Activated T-cell treated with anti-CD3 and anti-CD28 coated beads, Interleukin-2, amount 50 U/mL, for 1 hour (primary cell): ENCODE measurements around the gene KCNMA1.
"Not testable (repeated sequence)": the region's sequence is repeated elsewhere in the genome, so short reads cannot be mapped to it uniquely, and the experiment has no call there.

Experiments used
- DNase-seq: peaks from one replicate; pipeline ENCODE4 v3.0.0-alpha.2; 2020

The KCNMA1 gene

DNA sequence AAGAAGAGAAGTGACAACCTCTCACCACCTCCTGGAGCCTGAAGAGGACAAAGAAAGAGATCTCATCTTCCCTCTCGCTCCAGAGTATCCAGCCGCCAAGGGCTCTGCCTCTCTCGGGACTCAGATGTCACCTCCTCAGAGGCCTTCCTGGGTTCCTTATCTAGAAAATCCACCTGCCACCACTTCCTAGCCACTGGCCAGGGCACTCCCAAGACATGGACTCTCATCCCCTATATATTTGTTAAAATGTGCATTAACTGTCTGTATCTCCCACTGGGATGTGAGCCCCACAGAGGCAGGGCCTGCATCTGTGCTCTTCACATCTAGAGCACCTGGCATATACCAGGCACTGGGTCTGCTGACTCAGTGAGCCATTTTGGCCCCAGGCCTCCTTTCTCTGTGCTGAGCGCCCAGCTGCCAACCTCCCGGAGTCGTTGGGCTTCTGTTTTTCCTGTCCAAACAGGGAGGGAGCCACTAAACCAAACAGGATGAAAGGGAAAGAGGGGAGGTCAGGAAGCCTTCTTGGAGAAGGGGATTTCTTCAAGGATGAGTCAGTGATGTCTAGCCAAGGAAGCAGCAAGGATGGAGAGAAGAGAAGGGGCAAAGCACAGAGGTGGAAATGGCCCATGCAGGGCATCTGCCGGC, 58.9 kb downstream of the KCNMA1 start:
- DNase-seq, result no peak

DNA sequence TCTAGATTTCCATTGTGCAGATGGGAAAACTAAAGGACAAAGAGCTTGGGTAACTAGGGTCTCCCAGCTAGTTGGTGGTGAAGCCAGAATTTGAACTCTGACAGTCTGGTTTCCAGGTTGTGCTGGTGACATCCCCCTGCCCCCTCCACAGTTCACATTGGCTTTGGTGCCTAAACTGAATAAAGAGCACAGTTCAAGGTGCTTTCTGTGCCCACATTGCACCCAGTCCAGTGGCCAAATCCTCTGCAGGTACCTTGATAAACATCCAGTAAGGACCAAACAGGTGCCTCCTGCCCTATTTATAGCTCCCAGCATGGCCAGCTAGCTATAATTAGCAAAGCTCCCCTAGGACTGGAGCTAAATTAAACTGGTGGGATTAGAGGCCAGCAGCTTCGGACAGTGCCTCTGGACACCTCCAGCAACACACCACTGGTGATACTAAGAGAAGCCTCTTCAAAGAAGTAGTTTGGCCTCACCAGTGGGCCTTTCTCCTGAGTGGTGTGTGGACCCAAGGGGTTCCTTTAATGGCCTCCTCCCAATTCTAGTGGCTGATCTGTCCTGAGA, 59.9 kb downstream of the KCNMA1 start:
- no peak for DNase-seq

DNA sequence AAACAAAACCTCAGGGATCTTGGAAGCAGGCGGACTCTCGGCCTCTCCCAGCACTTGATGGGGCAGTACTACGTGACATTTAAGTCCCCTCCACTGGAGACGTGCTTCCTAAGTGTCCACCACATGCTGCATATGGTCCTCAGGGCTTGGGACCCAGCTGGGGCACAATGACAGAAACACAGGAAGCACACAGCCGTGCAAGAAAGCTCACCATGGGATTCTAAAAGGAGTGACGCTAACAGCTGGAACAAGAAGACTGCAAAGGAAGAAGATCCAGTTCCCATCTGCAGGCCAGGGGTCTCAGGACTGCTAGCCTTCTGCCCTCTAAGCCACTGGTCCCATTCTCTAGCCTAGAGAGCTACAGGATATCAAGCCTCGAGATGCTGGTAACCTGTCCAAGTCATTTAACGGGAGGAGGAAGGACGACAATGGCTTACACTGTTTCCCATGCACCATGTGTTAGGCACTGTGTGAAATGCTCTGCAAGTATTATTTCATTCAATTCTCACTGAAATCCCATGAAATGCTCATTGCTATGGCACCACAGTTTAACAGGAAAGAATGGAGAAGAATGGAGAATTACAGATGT, 61.1 kb downstream of the KCNMA1 start:
- no peak for DNase-seq

DNA sequence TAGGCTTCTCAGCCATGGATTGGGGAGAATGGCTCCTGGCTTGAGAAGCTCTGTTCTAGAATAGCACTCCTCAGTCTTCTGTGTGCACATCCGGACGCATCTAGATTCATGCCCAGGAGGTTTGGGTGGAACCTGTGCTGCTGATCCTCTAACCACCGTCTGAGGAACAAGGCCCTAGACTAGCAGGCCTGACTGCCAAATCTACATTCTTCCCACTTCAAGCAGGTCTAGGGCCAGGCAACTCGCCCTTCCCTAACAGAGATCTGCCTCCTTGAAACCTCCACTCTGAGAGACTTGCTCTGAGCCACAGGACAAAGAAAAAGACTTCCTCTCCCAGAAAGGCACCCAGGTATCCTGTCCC, 61.6 kb downstream of the KCNMA1 start:
- DNase-seq, result no peak

DNA sequence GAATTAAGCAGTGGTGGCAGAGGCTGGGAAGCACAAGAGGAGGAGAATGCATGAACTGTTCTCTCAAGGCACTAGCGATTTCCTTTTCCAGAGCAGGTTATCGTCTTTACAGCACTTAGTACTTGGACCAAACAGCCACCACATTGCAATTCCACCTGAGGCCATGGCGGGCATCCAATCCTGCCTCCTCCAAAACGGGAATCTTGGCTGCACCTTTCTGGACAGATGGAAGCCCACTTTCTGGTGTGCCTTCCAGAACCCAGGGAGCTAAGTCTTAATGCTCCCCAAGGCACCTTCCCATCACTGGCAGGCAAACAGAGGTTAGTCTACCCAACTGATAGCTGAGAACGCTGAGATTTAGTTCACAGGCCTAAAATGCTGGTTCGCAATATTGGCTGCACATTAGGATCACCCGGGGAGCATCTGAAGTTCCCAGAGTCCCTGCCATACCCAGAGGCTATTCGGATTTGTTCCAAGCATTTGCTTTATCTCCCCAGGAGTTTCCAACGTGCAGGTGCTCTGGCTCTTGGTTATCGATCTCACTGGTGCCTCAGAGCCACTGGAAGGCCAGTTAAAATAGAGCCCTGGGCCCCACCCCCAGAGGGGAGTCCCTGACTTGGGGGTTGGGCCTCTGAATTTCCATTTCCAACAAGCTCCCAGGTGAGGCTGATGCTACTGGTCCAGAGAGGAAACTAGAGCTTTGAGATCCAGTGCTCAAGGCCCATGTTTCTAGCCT, 62.2 kb downstream of the KCNMA1 start:
- no peak for DNase-seq

DNA sequence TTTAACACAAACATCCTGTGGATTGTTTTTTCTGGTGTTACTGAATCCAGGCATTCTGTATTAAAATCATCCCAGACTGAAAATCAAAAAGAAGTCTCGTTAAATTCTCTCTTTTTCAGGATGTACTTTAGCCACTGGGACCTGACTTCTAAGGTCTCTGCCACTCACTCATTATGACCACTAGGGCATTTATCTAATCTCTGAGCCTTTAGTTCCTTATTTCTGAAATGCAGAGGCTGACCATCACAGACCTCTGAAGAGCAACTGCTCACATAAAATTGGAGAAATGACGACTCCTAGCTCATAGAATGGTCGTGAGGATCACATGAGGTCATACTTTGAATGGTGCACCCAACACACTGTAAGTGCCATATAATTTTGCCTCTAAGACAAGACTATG, 63.2 kb downstream of the KCNMA1 start:
- no peak for DNase-seq

DNA sequence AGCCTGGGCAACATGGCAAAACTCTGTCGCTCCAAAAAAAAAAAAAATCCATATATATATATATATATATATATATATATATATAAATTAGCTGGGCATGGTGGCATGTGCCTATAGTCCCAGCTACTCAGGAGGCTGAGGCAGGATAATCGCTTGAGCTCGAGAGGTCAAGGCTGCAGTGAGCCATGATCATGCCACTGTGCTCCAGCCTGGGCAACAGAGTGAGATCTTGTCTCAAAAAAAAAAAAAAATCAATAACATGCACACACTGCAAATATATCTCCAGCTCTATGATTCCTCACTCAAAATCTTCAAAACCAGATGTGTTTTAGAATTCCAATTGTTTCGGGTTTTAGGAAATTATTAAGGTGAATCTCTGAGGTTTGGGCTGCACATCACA, 65.1 kb downstream of the KCNMA1 start:
- not testable (repeated sequence) for DNase-seq

DNA sequence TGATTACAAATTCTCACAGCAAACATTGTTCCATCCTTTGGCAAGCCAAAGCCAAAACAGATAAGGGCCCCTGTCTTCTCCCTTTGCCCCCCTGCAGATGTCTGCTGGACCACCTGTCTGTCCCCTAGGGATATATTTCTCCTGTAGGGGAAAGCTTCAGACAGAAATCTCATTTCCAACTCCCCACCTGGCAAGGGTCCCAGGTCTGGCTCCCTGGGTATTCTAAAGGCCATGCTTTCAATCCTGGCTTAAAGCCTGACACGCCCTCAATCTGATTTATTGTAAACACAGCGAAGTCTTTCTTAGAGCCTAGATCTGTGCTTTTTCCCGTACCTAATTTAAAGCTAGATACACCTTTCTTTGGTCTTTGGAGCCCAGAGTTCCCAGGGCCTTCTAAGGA, 66.1 kb downstream of the KCNMA1 start:
- no peak for DNase-seq

DNA sequence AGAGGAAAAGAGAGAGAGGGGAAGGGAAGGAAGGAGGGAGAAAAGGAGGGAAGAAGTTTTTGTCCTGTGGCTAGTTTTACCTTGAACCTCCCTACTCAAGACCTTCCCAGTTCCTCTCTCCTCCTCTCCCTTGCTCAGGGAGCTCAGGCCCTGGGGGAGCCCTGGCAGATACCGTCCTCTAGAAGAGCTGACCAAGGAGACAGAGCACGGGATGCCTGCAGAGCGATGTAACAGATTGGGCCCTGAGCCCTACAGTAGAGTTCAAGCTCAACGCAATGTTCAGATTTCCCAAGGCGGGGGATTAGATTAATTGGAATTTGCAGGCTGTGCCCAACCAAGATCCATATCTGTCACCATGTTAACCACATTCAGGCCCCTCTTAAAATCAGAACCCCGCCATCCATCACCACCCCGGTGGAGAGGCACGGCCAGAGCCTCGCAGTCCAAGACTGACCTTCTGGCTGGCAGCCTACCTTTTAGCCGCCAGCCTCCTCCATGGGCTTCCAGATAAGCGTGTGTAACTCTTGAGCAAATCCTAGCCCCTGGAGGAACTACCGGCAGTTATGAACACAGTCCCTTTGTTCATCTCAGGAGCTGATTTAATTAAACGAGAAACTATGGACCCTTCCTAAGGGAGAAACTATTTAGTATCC, 70.6 kb downstream of the KCNMA1 start:
- no peak for DNase-seq

DNA sequence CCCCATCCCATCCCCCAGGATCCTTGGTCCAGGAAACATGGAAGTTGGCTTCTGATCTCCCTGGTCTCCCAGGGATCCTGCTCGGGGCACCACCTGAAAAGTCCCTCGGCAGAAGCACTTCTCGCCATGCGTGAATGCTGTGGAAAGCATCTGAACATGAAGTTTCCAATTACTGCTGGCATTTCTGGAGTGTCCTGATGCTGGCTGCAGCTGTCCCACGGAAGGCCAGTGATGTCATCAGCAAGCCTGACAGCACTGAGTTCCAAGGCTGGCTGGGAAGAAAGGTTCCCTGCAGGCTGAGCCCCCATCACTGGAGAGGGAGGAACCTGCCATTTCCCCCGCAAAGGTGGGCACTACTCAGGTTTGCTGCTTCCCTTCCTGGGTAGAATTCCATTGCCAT, 71.4 kb downstream of the KCNMA1 start:
- no peak for DNase-seq

DNA sequence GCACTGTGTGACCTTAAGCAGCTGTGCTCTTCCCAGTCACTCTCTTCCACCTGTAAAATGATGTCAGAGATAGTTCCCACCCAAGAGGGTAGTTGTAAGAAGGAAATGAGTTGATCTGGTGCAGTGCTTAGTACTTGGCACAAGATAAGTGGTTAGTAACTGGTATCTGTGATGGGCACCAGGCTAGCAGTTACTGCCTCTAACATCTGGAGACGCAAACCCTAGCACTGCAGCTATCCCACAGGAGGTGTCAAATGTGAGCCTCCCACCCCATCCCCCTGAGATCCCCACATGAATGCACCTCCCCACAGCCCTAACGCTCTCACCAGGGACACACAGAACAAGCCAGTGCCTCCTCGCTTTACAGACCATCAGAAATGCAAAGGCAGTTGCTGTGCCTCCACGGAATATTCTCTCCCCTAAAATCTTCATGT, 72.0 kb downstream of the KCNMA1 start:
- no peak for DNase-seq

DNA sequence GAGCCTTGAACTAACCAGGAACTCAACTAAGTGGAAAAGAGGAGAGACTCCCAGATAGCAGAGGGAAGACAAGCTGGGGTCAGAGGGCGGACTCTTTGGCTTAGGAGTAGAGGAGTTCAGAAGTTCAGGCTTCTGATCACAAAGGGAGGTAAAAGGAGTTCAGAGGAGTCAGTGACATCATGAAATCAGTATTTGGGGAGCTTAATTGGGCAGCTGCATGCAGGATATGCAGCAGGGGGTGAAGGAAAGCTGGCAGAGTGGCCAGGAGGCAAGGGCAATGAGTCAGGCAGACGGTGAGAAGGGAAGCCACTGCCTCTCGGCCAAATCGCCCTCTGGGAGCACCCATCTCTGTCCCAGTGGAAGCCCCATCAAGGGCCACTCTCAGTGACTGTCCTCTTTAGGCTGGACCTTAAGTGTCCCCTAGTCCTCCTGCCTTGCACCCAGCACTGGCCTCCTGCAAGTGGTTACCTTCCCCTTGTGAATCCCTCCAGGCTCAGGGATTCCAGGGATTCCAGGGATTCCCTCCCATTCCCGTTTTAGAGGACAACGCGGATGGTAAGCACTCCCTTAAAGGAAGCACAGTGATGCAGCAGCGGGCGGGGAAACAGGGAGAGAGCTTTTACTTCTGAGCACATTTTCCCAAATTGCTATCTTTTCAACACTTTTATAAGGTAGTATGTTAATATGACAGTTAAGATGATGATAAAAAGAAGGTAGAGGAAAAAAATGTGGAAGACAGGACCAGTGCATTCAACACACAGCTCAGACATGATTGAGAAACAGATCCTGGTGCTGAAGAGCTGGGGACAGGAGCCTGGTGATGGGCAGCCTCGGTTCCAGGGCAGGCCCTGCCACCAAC, 72.6 kb downstream of the KCNMA1 start:
- no peak for DNase-seq

DNA sequence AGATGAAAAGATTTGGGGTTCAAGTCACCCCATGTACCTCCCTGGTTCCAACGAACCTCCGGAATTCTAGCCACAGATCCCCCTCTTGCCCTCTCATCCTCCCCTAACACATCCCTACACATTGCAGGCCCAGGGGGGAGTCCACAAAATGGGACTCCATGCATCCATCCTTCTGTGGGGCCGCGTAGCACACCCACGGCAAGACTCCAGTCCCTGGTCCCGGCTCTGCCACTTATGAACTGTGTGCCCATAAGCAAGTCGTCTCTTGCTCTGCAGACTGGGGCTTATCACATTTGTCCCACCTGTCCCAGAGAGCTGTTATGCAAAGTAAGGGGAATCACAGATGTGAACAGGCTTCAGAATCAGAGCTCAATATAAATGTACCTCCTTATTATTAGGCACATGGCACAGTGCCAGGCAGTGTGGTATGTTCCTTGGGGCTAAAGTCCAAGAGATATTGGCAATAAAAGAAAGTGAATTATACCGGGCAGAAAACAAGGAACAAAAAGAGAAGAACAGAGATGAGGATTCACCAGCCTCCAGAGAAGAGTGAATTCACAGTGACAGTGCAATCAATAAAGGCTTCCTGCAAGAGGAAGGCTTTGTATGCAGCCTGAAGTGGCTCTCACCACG, 73.9 kb downstream of the KCNMA1 start:
- DNase-seq, result no peak

DNA sequence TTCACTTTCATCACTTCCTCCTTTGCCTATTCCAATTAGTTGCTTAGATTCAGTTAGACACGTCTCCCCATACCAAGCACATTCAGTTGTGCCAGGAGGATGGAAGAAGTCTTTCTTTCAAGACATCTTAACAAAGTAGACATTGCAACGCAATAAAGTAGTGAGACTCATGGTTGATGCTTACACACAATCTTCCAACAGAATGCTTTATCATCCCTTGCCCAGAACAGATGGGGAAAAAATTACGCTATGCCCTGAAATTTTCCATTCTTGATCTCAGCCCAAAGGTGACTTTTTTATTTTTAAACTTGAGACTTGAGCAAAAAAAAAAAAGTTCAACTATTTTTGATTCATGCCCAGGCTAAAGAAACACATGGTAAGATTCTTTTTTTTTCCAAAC, 74.9 kb downstream of the KCNMA1 start:
- no peak for DNase-seq

DNA sequence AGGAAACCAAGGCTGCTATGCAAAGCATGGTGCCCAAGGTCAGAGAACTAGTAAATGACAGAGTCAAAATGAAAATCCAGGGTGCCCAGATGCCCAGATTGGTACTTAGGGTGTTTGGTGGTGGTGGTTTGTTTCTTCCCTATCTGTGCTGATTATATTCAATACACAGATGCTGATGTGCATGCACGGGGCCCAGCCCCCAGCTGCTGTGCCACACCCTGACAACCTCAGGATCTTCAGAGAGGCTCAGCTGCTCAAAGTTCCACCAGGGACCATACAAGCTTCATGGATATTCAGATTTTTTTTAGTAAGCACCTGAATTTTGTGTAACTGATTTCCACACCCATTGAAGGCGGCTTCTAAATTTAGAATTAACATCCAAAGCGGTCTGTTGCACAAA, 75.6 kb downstream of the KCNMA1 start:
- DNase-seq, result no peak

DNA sequence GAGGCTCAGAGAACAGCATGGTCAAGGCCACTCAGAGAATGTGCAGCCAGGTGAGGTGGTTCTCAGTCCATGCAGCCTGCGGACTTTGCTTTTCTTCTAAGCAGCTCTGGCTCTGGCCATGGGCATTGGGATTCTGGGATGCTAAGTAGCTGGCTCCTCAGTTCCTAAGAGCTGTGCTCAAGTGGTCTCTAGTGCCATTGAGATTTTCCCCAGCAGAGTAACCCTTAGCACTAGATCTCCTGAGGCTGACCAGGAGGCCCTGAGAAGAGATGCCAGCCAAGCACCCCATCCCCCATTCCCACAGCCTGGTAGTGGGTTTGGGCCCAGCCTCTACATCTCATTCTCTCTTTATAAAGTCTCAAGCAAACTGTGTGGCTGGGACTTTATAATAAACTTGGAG, 77.1 kb downstream of the KCNMA1 start:
- no peak for DNase-seq

DNA sequence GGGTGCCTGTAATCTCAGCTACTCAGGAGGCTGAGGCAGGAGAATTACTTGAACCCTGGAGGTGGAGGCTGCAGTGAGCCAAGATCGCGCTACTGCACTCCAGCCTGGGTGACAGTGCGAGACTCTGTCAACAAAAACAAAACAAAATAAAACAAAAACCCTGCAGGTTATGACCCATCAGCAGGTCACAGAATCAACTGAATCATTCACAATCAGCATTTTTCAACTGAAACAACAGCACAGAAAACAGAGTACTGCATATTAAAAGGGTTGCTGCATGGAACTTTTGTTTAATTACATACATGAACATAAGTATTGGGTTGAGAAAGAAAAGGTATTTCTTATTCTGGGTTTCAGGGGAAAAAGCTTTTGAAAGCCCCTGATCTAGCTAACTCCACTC, 77.6 kb downstream of the KCNMA1 start:
- no peak for DNase-seq

DNA sequence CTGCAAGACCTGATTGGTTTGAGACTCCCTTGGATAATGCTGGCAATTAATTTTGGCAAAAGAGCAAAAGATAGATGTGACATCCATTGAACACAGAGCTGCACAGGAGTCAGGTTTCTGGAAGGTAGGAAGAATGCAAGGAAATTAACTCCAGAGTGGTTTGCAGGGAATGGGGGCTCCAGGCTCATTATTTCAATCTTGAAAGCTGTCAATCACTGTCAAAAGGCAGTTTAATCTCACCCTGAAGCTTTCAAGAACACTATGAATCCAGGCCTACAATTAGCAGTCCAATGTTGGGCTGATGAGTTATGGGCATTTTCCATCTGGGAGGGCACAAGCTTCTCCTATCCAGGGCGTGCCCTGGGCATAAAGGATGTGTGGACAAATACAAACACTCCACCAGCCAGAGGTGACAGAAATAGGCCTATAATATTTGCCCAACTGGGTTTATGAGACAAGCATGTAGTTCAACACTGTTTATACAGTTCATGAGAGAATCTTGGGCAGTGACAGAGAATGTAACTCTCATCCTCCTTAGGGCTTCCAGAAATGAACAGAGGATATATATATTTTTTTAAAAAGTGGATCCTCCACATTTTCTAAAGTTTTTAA, 80.5 kb downstream of the KCNMA1 start:
- DNase-seq, result no peak

DNA sequence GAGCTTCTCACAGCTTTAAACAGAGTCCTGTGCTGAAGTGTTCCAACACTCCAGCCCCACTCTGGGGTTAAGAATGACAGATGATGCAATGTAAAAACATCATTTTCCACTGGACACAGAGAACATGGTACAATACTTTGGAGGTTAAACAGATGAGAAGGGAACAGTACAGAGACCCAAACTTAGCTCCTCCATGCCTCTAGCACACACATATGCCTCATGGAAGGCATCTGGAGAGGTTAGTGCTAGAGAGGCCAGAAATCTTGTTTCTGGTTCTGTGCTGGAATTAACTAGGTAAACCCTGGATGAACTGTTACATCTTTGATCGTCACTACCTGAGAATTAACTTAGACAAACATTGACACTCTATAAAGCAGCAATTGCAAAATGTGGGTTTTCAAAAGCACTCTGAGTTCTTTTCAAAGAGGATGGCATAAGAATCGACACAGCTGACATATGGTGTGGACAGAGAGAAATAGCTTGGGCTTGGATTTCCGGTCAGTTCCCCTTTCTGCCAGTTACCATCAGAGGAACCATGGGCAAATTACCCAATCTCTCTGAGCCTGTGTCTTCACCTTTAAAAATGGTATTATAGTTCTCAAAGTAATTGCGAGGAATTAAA, 81.9 kb downstream of the KCNMA1 start:
- DNase-seq, result no peak

DNA sequence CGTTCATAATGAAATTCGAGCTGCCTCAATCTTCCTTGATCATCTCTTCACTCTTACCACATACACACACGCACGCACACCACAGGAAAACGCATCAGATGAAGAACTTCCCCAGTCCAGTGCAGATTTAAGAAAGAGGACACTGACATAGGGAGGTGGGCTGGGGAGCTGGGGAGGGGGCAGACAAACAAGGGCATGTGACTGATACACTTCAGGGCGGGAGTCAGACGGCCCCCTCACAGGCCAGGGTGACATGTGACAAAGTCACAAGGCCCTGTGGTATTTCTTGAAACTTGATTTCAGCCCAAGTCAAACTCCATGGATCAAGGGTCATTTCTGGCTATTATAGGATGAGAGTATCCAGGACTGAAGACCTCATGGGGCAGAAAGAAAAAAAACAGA, 82.6 kb downstream of the KCNMA1 start:
- DNase-seq, result no peak

DNA sequence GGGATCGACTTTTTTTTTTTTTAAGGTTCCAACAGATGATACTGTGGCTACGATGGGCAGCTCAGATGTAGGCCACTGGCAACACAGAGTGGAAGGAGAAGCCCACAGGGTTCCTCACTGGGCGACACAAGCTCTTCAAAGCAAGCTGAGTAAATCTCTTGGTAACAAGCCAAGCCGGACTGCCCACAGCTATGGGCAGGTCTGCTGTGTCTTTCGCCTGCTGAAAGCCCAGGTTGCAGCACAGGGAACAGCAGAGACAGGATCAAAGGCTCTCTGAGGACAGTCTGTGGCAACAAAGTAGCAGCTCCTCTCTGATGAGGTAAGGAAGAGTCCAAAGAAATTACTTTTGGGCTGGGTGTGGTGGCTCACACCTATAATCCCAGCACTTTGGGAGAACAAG, 83.6 kb downstream of the KCNMA1 start:
- no peak for DNase-seq
